ENCODE results near the gene NID2.

The NID2 gene

DNA sequence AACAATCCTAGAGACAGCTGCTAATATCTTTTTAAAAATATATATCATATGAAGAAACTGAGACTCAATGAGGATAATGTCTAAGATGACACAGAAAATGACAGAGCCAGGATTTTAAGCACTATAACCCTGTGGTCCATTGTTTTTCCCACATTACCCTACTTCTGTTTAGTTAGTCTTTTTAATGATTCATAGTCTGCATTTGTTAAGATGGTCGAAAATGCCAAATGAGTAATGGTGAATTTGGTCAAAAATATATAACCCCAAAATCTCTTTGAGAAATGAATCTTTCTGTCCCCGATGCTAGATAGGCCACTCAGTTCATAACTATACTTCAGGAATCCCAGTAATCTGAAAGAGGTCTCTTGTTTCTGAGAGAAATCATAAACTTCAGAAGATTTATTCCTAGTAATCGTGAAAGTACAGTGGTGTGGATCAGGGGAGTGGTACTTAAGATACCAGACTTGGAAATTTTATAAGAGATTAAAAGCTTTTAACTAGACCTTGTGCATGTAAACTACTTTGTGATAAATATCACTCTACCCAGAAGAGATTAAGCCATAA is 68.8 kb downstream of the NID2 start:
- DNase-seq (ENCODE audit: low read depth), result no peak

DNA sequence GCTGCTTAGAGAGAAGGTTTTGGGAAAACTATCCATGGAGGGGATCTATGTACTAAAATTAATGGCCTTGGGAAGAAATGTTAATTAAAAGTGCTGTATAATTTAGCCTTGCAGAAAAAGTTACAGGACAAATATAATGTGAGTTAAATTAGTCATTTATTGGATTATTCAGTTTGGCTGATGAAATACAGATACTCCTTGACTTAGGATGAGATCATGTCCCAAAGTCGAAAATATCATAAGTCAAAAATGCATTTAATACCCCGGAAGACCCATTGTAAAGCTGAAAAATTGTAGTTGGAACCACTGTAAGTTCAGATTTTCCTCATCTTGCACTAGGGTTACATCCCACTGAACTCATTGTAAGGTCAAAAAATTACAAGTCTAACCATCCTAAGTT is 69.8 kb downstream of the NID2 start:
- no peak for DNase-seq (ENCODE audit: low read depth)

DNA sequence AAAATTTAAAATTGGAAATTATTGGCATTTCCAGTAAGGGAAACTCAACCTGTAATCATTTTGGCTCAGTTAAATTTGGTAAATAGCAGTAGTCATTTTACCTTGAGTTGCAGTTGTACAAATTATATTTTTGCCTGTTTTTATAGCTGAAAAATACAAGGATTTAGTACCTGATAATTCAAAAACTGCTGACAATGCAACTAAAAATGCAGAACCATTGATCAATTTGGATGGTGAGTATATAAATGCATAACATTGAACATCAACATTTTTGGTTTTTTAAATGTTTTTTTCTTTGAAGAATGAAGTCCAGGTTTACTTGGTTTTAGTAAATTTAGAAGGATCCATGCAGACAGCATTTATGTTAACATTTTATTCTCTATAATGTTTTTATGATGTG is 70.5 kb downstream of the NID2 start:
- no peak for DNase-seq (ENCODE audit: low read depth)

DNA sequence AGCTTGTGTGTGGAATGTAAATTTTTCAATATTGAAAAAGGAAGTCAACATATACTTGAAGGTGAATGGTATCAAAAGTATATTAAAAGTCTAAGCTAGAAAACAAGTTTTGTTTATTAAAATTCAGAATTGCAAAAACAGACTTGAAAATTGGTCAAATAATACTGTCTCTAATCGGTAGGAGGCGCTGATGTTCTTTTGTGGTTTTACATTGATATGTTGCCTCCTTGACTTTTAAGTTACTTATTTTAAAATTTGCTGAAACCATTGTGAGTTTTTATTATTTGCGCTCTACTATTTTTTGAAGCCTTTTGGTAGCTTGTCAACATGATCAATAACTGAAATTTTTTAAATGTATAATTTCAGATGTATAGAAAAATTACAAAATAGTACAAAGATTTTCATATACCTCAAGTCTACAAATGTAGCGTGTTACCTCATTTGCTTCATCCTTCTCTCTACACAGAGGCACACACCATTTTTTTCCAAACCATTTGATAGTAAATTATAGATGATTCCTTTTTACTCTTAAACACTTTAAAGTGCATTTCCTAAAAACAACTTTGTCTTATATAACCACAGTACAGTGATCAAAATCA is 72.6 kb downstream of the NID2 start:
- DNase-seq (ENCODE audit: low read depth), result peak; percentile 33

DNA sequence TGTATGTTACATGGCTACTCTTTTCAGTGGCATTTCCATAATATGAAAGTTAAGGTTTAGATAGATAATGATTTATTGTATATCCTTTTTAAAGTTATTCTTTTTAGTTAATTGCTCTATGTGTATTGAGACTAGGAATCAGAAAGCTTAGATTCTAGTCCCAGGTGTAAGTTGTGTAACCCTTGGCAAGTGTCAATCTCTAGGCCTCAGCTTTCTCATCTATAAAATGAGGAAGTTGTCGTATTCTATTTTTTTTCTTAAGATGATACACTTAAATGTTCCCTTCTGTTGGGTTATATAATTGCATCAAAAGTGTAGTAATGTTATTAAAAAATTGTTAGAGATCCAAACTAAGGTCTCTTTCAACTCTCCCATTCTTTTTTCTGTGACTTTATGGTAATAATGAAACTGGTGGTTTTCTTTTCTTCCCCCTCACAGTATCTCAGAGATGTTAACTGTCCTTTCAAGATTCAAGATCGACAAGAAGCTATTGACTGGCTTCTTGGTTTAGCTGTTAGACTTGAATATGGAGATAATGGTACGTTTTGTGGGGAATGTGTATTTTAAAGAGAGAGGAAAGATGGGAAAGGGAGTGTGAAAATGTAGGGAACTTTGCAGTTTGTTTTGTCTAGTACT is 75.5 kb downstream of the NID2 start:
- DNase-seq (ENCODE audit: low read depth), result no peak

DNA sequence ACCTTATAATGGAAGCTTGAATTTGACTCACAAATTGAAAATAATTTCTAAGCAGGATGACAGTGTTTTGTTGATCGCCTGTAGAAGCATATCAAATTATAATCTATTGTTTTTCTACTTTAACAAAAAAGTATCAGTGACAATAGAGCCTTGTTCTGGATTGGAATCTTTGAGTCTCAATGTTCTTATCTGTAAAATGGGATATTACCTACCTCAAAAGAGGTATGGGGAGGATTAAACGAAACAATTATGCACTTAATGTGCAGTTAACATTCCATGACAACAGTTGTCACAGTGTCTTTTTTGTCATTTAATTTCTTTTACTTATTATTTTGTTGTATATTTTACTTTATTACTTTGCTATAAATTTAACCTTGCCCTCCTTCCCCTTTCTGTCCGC is 78.4 kb downstream of the NID2 start:
- DNase-seq (ENCODE audit: low read depth), result no peak

DNA sequence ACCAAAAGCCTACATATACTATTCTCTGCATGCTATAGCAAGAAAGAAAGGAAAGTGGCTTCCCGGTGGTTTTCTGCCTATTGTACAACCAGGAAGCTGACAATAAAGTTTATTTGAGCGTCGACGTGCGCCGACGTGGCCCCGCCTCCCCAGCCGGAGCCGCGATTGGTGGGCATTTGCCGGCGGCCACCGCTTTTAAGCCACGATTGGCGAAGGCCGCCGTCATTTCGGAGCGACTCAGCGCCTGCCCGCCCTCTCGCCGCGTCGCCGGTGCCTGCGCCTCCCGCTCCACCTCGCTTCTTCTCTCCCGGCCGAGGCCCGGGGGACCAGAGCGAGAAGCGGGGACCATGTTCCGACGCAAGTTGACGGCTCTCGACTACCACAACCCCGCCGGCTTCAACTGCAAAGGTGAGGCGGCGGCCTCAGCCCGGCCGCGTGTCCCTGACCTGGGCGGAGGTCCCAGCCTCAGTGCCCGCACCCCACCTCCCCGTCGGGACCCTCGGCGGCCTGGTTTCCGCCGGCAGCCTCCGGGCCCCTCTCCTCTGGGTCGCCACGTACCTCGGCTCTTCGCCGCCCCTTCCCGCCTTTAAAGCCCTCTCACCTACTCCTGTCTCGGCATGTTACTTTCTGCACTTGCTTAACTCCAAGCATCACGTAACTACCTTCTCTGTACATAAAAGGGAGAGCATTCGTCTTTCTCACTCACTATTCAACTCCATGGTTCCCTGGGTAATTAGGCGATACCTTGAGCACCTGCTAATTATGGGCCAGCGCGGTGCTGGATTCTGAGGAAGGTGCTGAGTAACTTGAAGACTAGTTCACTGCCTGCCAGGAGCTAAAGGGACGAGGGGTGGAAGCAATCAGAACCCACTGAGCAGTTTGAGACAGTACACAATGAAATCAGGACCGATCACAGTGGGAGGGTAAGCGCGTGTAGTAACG is 79.3 kb downstream of the NID2 start, which contains the start of gene RTRAF:
RTRAF (plus strand) TSS at position 254 of the 942 bp plus-strand sequence; CDS start at position 348, 94 bp downstream.
- DNase-seq (ENCODE audit: low read depth), result peak; percentile 87

DNA sequence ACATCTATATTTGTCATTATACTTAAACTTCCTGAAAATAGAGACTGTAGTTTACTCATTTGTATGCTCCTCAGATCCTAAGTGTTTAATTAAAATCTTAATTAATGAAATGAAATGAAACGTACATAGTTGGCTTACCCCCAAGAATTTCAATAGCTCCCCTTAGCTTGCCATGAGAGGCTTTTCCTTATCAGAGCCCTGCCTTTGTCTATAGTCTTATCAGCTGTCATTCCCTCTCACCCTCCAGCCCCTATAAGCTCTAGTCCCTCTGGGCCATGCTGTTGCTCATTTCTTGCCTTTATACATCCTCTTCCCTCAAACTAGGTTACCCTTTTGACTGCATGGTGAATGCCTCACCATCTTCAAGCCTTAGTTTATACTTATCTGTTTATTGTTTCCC is 80.6 kb downstream of the NID2 start:
- no peak for DNase-seq (ENCODE audit: low read depth)

DNA sequence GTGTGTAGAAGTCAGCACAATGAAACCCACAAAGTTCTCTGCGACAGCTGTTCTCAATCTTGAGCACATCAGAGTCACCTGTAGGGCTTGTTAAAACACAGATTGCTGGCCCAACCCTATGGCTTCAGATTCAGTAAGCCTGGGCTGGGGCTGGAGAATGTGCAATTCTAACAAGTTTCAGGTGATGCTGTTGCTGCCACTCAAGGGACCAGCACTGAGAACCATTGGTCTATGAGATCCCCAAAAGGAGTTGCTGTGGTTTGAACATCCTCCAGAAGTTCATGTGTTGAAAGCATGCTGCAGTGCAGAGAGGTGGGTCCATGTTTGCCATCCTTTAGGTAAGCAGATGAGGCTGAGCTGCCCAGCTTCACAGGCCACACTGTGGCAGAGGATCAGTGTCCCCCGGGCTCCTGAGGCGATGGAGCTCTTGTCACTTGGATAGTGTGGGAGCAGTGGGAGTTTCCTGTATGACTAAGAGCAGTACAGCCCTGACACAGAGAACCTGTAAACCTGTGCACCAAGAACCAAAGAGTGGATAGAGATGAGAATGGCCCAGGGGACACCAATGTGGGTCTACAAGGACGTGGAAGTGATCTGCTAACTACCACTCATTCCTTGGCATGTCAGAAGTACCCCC is 87.5 kb downstream of the NID2 start:
- no peak for DNase-seq (ENCODE audit: low read depth)

DNA sequence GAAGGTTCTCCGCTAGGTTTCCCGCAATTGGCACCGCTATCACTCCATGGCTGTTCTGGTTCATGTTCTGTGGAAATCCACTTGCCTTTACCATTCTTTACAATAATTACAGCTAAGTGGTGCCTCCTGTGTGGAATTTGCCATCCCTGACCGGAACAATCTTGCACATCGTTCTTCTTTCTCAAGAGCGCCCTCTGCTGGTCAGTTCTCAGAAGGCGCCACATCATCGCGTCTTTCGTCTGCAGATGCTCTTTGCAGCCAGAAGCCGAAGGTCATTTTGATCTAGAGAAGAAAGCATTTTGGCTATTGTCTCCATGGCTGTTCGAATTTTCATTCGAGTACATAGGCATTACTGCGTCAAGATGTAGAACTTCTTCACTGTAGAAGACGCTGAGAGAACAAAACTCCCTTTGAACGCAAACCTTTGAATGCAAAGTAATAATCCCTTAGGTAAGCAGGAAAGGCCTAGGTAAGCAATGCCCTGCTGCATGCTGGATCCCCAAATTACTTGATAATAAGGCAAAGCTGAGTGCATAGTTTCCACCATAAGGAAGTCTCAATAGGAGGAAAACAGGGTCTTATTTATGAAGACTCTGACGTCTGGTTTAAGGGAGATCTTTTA is 89.7 kb downstream of the NID2 start:
- DNase-seq (ENCODE audit: low read depth), result peak; percentile 55

DNA sequence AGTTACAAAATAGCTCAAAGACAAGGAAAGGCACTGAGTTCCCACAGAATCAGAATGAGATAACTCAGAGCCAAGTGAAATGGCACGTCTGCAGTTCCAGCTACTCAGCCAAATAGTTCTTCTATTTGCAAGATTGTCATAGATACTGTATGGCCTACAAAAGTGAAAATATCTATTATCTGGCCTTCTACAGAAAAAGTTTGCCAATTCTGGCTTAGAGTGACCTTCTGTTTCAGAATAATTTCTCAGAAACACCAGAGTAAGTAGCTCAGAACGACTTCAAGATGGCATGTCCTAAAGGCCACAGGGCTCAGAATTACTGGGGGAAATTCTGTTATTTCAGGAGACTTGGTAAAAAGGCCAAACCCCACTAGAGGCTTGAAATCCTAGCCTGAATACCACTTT is 90.2 kb downstream of the NID2 start:
- DNase-seq (ENCODE audit: low read depth), result no peak

DNA sequence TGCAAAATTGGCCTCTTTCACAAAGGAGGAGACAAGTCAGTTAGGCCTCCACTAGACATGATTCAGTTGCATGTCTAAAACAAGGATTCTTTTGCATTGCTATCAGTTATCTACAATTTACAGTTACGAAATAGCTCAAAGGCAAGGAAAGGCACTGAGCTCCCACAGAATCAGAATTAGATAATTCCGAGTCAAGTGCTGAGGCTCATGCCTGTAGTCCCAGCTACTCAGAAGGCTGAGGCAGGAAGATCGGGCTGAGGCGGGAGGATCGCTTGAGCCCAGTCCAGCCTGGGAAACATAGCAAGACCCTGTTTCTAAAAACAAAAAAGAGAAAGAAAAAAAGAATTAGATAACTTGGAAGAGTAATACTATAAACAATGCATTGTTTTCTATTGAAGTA is 91.8 kb downstream of the NID2 start:
- no peak for DNase-seq (ENCODE audit: low read depth)

DNA sequence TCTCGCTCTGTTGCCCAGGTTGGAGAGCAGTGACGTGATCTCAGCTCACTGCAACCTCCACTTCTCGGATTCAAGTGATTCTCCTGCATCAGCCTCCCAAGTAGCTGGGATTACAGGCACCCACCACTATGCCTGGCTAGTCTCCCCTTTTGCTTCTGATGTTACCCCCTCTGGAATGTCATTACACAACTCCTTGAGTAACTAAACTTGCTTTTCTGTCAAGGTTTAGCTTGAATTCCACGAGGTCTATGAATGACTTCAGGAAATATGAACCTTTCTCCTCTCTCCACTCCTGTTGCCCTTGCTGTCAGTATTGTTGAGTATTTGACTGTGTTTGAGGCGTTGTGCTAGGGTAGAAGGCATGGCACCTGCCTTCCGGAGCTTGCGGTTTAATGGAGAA is 96.3 kb downstream of the NID2 start:
- DNase-seq (ENCODE audit: low read depth), result no peak

DNA sequence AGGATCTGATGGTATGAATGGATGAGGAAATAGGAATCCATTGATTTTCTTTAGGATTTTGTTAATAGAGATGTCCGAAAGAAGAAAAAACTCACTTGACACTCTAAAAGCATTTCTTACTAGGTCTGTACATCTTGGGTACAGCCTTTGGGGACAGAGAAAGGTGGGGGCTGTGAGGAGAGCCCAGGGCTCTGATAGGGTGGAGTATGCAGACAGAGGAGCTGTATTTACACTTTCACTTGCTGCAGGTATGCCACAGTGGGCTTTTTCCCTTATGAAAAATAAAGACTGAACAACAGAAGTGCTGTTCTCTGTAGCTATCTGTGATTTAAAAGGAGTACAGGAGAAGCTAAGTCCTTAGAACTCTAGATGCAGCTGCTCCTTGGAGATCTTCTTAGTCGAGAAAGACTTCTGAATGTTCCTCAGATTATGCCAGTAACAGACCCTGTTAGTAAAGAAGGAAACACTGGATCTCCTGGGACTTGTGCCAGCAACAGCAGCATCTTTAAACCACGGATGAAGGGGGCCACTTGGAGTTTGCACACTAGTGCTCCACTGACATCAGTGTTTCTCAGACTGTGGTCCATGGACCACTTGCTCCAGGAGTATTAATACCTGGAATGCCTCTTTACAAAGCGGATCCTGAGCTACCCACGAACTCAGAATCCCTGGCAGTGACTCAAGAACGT is 98.9 kb downstream of the NID2 start:
- no peak for DNase-seq (ENCODE audit: low read depth)

DNA sequence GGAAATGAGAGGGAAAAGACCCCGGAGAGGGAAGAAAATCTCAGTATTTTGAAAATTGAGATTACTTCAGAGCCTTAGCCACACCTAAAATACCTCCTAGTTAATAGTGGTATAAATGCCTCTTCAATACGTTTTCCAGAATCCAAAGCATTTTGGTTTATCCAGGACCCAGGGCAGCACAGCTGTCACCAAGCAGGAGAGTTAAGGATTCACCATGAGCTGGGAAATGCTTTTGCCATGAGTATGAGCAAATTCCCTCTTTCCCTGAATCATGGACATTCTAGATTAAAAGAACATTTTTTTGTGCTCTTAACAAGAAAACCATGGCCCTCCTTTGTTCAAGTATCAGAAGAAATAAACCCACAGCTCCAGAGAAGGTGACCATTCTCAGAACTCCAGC is 101.3 kb downstream of the NID2 start:
- DNase-seq (ENCODE audit: low read depth), result no peak

DNA sequence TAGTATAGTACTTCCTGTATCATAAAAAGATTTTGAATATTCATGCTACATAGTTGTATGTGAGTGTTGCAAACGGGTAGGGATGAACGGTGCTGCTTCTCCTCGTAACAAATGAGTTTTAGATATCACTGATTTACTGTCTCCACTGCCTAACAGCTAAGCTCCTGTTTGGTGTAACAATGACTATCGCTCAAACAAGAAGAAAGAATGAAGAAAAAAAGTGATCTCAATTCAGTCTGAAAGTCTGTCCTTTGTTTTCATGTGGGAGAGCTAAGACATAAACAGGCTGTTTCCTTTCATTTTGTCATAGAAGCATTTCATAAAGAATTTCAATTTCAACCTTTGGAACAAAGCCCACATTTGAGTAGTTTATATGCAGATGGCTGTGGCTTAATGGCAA is 105.6 kb downstream of the NID2 start:
- DNase-seq (ENCODE audit: low read depth), result no peak

DNA sequence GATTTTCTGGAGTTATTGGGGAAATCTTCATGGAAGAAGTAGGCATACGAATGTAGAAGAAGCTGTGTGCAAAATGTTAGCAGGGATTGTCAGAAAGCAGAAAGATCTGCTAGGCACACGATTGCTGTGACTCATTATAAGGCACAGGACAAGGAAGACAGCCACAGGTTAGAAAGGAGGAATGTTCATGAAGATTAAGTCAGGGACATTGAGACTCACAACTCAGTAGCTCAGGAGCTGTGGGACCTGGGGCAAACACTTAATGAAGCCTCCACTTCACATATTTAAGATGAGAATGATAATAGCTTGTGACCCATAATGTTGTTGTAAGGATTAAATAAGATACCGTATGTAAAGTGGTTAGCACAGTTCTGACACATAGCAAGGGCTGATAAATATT is 106.1 kb downstream of the NID2 start:
- DNase-seq (ENCODE audit: low read depth), result no peak

DNA sequence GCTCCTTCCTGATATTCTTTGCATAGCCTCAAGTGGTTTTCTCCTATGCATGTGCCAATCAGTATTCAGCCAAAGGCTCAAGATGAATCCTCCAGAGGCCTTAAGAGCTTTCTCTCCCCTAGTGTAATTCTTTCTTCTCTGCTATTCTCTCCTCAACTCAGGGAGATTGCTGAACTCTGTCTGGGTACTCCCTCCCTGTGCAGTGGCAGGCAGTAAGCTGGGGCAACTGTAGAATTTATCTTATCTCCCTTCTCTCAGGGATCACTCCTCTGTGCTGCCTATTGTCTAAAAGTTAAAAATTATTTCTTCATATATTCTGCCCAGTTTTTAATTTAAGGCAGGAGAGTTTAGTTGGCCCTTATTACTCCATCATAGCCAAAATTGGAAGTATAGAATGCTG is 108.0 kb downstream of the NID2 start:
- DNase-seq (ENCODE audit: low read depth), result no peak

DNA sequence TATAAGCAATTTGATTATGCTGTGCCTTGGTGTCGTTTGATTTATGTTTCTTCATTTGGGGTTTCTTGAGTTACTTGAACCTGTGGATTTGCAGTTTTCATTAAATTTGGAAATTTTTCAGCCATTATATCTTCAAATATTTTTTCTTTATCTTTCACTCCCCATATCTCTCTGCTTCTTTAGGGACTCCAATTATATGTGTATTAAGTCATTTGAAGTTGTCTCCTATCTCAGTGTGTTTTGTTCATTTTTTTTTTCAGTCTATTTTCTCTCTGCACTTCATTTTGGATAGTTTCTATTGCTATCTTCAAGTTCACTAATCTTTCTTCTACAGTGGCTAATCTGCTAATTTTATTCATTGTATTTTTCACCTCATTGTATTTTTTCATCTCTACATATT is 108.9 kb downstream of the NID2 start:
- DNase-seq (ENCODE audit: low read depth), result no peak

DNA sequence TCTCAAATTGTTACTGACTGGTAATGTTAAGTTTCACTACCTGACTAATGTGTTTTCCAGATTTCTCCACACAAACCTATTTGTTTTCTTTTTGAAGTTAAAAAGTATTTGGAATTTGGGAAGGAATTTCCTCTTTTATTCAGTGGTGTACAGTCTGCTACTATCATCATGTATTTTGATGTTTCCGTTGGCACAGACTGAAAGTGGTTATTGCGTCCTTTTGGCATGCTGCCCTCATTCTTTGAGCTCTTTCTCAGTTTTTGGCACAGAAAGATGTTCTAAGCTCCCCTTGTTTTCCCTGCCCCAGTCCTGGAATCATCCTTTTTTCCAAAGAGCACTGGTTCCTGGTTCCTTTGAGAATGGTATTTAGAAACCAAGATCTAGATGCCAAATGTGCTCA is 110.9 kb downstream of the NID2 start:
- DNase-seq (ENCODE audit: low read depth), result peak; percentile 11
